ENCODE measurements around the gene SOS1. TPM values are rescaled to one million over a fixed set of nuclear protein-coding genes. Genes with fewer than 3 reads are reported as not detected.

SOS1 gene
- total RNA-seq, 1 experiment from 2014 or later: 28.4 TPM

DNA sequence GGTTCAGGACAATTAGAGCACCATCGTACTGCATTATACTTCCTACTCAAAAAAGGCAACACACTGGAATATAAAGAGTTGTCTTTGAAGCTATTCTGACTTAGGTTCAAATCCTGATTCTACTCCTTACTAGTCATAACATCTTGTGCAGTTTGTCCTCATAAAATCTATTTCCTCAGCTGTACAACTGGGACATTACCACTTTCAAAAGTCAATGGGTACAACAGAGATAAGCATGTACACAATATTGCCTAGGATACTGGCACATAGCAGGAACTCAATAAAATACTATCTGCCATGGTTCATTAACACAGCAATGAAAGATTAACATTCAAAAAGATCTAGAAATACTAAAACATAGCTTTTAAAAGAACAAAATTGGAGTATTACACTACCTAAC, 11.3 kb downstream of the SOS1 start:
- TF ChIP-seq, protein P1, sequence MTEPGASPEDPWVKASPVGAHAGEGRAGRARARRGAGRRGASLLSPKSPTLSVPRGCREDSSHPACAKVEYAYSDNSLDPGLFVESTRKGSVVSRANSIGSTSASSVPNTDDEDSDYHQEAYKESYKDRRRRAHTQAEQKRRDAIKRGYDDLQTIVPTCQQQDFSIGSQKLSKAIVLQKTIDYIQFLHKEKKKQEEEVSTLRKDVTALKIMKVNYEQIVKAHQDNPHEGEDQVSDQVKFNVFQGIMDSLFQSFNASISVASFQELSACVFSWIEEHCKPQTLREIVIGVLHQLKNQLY (CRISPR knock-in tag; IDR thresholded peaks at IDR 0.05): no peak
- TF ChIP-seq ZNF416 (CRISPR knock-in tag; IDR thresholded peaks at IDR 0.05) (no peak), TCF7 (CRISPR knock-in tag; IDR thresholded peaks at IDR 0.05; ENCODE audit: low read depth) (no peak), TP53 (CRISPR knock-in tag; IDR thresholded peaks at IDR 0.05) (no peak), SMAD4 (CRISPR knock-in tag; IDR thresholded peaks at IDR 0.05) (no peak), ELF4 (CRISPR knock-in tag; IDR thresholded peaks at IDR 0.05; ENCODE audit: low read depth) (no peak), CREB1 (CRISPR knock-in tag; IDR thresholded peaks at IDR 0.05) (no peak), ZNF396 (CRISPR knock-in tag; IDR thresholded peaks at IDR 0.05; ENCODE audit: borderline replicate concordance) (no peak), KAT7 (CRISPR knock-in tag; IDR thresholded peaks at IDR 0.05; ENCODE audit: borderline replicate concordance) (no peak), ZNF138 (CRISPR knock-in tag; conservative IDR thresholded peaks at IDR 0.05) (no peak), ZNF423 (CRISPR knock-in tag; IDR thresholded peaks at IDR 0.05) (no peak), ZNF232 (CRISPR knock-in tag; IDR thresholded peaks at IDR 0.05) (no peak), TEAD1 (CRISPR knock-in tag; IDR thresholded peaks at IDR 0.05) (no peak)
- TF ChIP-seq, protein P2, sequence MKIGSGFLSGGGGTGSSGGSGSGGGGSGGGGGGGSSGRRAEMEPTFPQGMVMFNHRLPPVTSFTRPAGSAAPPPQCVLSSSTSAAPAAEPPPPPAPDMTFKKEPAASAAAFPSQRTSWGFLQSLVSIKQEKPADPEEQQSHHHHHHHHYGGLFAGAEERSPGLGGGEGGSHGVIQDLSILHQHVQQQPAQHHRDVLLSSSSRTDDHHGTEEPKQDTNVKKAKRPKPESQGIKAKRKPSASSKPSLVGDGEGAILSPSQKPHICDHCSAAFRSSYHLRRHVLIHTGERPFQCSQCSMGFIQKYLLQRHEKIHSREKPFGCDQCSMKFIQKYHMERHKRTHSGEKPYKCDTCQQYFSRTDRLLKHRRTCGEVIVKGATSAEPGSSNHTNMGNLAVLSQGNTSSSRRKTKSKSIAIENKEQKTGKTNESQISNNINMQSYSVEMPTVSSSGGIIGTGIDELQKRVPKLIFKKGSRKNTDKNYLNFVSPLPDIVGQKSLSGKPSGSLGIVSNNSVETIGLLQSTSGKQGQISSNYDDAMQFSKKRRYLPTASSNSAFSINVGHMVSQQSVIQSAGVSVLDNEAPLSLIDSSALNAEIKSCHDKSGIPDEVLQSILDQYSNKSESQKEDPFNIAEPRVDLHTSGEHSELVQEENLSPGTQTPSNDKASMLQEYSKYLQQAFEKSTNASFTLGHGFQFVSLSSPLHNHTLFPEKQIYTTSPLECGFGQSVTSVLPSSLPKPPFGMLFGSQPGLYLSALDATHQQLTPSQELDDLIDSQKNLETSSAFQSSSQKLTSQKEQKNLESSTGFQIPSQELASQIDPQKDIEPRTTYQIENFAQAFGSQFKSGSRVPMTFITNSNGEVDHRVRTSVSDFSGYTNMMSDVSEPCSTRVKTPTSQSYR (CRISPR knock-in tag; IDR thresholded peaks at IDR 0.05): no peak
- TF ChIP-seq, protein P3, sequence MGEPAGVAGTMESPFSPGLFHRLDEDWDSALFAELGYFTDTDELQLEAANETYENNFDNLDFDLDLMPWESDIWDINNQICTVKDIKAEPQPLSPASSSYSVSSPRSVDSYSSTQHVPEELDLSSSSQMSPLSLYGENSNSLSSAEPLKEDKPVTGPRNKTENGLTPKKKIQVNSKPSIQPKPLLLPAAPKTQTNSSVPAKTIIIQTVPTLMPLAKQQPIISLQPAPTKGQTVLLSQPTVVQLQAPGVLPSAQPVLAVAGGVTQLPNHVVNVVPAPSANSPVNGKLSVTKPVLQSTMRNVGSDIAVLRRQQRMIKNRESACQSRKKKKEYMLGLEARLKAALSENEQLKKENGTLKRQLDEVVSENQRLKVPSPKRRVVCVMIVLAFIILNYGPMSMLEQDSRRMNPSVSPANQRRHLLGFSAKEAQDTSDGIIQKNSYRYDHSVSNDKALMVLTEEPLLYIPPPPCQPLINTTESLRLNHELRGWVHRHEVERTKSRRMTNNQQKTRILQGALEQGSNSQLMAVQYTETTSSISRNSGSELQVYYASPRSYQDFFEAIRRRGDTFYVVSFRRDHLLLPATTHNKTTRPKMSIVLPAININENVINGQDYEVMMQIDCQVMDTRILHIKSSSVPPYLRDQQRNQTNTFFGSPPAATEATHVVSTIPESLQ (CRISPR knock-in tag; IDR thresholded peaks at IDR 0.05): no peak
- TF ChIP-seq, protein P4, sequence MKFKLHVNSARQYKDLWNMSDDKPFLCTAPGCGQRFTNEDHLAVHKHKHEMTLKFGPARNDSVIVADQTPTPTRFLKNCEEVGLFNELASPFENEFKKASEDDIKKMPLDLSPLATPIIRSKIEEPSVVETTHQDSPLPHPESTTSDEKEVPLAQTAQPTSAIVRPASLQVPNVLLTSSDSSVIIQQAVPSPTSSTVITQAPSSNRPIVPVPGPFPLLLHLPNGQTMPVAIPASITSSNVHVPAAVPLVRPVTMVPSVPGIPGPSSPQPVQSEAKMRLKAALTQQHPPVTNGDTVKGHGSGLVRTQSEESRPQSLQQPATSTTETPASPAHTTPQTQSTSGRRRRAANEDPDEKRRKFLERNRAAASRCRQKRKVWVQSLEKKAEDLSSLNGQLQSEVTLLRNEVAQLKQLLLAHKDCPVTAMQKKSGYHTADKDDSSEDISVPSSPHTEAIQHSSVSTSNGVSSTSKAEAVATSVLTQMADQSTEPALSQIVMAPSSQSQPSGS (CRISPR knock-in tag; IDR thresholded peaks at IDR 0.05; ENCODE audit: borderline replicate concordance, low read depth): no peak
- TF ChIP-seq, protein P5, sequence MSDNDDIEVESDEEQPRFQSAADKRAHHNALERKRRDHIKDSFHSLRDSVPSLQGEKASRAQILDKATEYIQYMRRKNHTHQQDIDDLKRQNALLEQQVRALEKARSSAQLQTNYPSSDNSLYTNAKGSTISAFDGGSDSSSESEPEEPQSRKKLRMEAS (CRISPR knock-in tag; IDR thresholded peaks at IDR 0.05): no peak
- TF ChIP-seq, protein P6, sequence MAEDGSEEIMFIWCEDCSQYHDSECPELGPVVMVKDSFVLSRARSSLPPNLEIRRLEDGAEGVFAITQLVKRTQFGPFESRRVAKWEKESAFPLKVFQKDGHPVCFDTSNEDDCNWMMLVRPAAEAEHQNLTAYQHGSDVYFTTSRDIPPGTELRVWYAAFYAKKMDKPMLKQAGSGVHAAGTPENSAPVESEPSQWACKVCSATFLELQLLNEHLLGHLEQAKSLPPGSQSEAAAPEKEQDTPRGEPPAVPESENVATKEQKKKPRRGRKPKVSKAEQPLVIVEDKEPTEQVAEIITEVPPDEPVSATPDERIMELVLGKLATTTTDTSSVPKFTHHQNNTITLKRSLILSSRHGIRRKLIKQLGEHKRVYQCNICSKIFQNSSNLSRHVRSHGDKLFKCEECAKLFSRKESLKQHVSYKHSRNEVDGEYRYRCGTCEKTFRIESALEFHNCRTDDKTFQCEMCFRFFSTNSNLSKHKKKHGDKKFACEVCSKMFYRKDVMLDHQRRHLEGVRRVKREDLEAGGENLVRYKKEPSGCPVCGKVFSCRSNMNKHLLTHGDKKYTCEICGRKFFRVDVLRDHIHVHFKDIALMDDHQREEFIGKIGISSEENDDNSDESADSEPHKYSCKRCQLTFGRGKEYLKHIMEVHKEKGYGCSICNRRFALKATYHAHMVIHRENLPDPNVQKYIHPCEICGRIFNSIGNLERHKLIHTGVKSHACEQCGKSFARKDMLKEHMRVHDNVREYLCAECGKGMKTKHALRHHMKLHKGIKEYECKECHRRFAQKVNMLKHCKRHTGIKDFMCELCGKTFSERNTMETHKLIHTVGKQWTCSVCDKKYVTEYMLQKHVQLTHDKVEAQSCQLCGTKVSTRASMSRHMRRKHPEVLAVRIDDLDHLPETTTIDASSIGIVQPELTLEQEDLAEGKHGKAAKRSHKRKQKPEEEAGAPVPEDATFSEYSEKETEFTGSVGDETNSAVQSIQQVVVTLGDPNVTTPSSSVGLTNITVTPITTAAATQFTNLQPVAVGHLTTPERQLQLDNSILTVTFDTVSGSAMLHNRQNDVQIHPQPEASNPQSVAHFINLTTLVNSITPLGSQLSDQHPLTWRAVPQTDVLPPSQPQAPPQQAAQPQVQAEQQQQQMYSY (CRISPR knock-in tag; IDR thresholded peaks at IDR 0.05): no peak
- TF ChIP-seq, protein P7, sequence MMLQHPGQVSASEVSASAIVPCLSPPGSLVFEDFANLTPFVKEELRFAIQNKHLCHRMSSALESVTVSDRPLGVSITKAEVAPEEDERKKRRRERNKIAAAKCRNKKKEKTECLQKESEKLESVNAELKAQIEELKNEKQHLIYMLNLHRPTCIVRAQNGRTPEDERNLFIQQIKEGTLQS (CRISPR knock-in tag; conservative IDR thresholded peaks at IDR 0.05): no peak
- DNase-seq (ENCODE audit: low spot score) (no peak), ATAC-seq (no peak)
- POLR2A ChIA-PET: no interaction called here
- peaks cover 7% of the 10 kb centered on the region for H3K36me3 Mint-ChIP-seq
- no peak overlapping the region for H3K4me3 Mint-ChIP-seq
- CTCF ChIA-PET: interaction anchor here (0.6 to 1.2 kb wide), 2 partner anchors 15 to 161 kb away, joined by 3 to 4 read pairs; no protein-coding TSS in a partner anchor
- peak overlapping the region; percentile 8; the same call in 1 of the 2 replicates for H3K27ac Mint-ChIP-seq
- H3K4me1 Mint-ChIP-seq: peaks cover 47% of the 10 kb centered on the region
- no peaks in the 10 kb centered on the region for H3K27me3 Mint-ChIP-seq (ENCODE audit: low read depth)
- no peaks in the 10 kb centered on the region for H3K9me3 Mint-ChIP-seq

Measured in WTC11 (cell line).